CD4-positive, alpha-beta T cell treated with Interleukin-17A for 4 hours (primary cell): ENCODE data around the gene PPM1E.
A peak's percentile ranks its signal among the peaks of the same experiment; 100 is the strongest.
"Not testable (repeated sequence)": the region's sequence is repeated elsewhere in the genome, so short reads cannot be mapped to it uniquely, and the experiment has no call there.

Source experiments
- DNase-seq: peaks from one replicate; pipeline ENCODE4 v3.0.0-alpha.2; 2020; ENCODE audit warnings: mixed read lengths

Gene PPM1E

DNA sequence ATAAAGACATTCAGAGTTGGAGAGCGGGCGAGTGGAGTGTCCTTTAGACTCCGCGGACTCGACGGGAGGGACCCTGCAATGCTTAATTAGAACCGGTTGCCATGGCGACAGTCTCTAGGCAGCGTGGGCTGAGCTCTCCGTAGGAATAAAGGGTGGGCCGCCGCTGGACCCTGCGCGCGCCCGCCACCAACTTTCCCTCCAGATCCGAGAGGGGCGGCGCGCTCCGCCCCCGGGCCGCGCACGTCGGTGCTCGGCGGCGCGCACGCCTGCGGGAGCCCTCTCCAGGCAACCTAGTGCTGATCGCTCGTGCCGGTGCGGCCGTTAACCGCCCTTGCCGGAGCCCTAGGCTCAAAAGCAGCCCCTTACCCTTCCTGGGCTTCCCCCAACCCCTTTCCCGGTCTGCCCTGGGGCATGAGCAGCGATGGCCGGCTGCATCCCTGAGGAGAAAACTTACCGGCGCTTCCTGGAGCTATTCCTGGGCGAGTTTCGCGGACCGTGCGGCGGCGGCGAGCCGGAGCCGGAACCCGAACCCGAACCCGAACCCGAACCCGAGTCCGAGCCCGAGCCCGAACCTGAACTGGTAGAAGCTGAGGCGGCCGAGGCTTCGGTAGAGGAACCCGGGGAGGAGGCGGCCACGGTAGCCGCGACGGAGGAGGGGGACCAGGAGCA, at the start of gene PPM1E:
TSS of gene PPM1E (plus strand) at position 278 of the 669 bp plus-strand sequence.
- DNase-seq: peak; percentile 37

DNA sequence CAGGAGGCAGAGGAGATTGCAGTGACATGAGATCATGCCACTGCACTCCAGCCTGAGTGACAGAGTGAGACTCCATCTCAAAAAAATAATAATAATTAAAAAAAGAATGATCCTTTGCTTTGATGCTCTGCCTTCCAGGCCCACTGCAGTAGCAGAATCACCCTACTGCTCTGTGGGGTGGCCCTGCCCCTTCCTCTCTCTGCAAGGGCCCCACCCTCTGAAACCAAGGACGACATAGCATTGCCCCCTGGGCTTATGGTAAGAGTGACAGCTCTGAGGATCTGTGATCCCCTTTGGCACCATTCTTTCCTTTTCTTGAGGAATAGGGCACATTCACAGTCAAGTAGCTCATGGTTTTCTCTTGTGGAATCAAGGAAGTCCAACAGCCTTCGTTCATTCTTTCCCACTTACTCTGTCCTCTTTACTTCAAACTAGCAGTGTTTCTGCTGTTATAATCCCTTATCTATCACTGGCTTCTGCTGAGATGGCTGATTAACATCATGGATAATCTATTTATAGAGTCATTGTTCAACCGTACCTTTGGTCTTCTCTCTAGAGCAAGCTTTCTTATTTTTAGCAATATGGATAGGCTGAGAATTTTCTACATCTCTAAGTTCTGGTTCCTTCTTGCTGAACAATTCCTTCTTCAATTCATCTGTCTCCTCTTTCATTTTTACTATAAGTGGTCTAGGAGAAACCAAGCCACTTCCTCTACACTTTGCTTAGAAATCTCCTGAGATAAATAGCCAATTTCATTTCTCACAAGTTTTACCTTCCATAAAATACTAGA, 49.1 kb upstream of the PPM1E start:
- DNase-seq: no peak

- DNase-seq: peak; percentile 68
These were observed 44.6 kb upstream of the PPM1E start for GRCh38 chr17:58710948-58711552.

- DNase-seq: no peak
These were observed 33.4 kb upstream of the PPM1E start for GRCh38 chr17:58722274-58722673.

DNA sequence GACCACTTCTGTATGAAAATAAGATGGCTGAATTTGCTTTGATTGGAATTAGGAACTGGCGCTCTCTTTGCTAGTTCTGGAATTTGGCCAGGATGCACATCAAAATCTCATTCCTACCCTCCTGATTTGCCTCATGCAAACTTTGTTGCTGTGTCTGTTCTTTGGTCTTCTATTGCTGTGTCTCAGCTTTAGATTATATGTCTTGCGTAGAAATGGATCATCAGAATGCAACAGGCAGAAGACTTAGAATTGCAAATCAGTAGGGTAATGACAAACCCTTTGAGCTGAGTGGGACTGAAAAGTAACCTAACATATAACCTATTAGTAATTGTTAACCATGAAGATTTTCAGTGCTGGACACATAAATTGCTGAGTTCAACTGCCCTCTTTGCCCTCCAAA, 33.0 kb upstream of the PPM1E start:
- DNase-seq: no peak

- DNase-seq: no peak
These were observed 26.9 kb upstream of the PPM1E start for GRCh38 chr17:58728798-58729197.

- no peak for DNase-seq
These were observed 24.7 kb upstream of the PPM1E start for GRCh38 chr17:58730937-58731336.

DNA sequence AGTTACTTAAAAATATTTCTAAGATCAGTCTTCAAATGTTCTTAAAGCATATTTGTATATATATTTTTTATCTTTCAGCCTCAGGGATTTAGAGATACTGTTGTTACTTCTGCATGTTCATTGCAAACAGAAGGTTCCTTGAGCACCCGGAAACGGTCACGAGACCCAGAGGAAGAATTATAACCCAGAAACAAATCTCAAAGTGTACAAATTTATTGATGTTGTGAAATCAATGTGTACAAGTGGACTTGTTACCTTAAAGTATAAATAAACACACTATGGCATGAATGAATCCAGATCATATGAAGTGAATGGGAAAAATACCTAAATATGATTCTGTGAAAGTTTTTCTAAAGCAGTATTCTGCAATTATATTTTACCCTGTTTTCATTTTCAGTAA, 21.6 kb upstream of the PPM1E start:
- DNase-seq: no peak

GRCh38 chr17:58734811-58735210, 20.8 kb upstream of the PPM1E start:
- no peak for DNase-seq

DNA sequence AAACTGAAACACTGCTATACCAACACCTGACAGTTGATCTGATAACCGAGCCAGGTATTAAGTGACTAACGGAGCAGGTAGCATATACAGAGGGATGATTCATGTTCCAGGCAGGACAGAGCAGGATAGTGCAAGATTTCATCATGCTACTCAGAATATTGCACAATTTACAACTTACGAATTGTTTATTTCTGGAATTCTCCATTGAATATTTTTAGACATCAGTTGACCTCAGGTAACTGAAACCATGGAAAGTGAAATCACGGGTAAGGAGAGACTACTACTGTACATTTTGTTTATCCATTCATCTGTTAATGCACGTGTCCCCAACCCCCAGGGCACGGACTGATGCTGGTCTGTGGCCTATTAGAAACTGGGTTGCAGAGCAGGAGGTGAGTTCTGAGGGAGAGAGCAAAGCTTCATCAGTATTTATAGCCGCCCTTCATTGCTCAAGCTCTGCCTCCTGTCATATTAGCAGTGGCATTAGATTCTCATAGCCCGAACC, 14.5 kb upstream of the PPM1E start:
- DNase-seq: no peak

- DNase-seq: no peak
These were observed 8.0 kb upstream of the PPM1E start for GRCh38 chr17:58747674-58748073.

DNA sequence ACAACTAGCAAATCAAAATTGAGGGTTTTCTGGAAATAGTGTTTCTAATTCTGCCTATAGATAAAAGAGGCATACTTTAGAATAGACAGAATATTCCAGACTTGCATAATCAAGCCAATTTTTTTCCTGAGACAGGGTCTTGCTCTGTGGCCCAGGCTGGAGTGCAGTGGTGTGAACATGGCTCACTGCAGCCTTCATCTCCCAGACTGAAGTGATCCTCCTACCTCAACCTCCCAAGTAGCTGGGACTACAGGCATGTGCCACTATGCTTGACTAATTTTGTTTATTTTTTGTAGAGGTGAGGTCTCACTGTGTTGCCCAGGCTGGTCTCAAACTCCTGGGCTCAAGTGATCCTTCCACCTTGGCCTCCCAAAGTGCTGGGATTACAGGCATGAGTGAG, 6.0 kb upstream of the PPM1E start:
- DNase-seq: not testable (repeated sequence)

DNA sequence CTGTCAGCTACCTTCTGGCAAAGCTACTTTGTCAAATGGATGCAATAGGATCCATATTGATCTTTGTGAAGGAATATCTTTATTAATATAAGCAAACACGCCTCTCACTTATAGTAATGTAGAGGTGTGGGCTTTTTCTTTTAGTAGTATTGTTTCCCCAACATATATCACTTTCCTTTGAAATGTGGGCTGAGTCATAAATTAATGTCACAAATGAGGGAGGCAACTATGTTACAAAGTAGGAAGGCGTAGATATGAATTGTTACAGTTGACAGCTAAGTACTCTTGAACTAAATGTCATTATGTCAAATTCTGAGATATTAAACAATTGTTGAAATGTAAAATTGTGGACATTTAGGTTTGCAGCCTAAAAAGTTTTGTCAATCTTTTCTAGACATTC, 2.6 kb upstream of the PPM1E start:
- no peak for DNase-seq

- no peak for DNase-seq
These were observed 431 bp upstream of the PPM1E start for GRCh38 chr17:58755269-58755576.

- DNase-seq: no peak
These were observed 850 bp downstream of the PPM1E start for GRCh38 chr17:58756246-58757161.

DNA sequence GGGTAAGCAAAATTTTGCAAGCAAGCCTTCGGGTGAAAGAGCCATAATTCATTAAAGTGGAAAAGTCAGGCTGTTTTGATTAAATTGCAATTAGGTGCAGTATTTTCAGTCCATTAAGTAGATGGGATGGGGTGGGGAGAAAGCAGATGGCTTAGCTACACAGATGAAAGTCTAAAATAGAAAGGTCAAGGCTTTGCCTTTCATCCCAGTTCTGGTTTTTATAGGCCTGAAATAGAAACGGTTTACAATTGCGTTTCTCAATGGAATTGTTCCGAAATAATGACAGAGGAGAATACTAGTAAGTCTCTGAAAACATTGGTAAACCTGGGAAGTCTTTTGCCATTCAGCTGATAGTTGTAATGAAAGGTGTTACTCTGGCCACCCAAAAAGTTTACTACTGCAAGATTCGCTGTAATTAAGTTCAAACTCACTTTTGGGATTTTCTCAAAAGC, 1.5 kb downstream of the PPM1E start:
- no peak for DNase-seq

DNA sequence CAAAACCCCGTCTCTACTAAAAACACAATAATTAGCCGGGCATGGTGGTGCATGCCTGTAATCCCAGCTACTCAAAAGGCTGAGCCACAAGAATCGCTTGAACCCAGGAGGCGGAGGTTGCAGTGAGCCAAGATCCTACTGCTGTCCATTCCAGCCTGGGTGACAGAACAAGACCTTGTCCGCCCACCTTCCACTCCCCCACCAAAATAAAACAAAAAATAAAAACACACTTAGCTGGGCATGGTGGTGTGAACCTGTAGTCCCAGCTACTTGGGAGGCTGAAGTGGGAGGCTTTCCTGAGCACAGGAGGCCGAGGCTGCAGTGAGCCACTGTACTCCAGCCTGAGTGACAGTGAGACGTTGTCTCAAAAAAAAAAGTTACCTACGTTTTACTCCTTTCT, 3.2 kb downstream of the PPM1E start:
- DNase-seq: no peak

DNA sequence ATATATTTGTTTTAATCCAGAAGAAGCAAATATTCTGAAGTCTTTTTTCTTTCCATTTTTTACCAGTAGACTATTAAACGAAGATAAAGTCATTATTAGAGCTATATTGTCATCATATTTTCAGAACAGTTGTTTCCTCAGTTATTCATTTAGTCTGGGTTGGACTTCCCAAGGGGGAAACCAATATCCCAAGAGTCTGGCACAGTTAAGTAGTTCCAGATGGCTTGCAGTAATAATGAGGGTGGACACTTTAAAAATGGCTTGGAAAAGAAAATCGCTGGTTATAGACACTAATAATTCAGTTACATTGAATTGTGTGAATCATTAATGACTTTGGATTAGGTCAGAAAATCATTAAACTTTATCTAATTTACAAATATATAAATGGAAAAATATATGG, 3.9 kb downstream of the PPM1E start:
- DNase-seq: no peak

DNA sequence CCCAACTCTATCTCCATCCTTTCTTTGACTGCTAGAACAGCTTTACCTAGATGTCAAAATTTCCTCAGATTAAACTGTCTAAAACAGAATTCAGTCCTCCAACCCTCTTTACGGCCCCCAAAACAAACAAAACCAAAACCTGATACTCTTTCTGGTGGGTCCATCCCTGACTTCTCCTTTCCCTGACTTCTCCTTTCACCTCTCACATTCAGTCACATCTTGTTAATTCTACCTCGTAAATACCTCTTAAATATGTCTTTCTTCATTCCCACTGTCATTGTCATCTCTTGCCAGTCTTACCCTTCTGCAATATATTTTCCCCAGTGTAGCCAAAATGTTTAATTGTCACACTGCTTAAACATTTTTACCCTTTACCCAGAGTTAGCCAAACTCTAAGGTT, 4.6 kb downstream of the PPM1E start:
- DNase-seq: no peak

DNA sequence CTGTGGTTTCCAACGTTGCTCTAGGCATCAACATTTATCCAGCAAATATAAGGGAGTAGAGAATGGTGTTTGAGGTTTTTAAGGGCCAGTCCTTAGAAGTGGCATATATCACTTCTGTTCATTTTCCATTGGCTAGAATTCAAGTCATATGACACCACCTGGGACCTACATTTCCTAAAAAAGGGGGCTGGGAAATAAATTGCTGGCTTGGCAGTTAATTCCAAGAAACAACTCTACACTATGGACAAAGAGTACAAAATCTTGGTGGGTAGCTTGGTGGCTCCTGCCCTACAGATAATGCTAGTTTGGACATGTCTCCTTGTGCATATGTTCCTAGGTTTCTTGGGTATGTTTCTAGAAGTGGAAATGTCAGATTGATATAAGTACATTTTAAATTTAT, 7.6 kb downstream of the PPM1E start:
- no peak for DNase-seq

GRCh38 chr17:58764373-58764772, 8.7 kb downstream of the PPM1E start:
- no peak for DNase-seq

- DNase-seq: not testable (repeated sequence)
These were observed 22.8 kb downstream of the PPM1E start for GRCh38 chr17:58778482-58778881.

GRCh38 chr17:58779446-58779845, 23.8 kb downstream of the PPM1E start:
- DNase-seq: no peak
